AG04449 (cell line): ENCODE data around the gene C9orf152.

ENCODE experiments used
- CTCF ChIA-PET: fragments of 350-600 bp; formaldehyde crosslinking; extraction: SDS; loops from one replicate; lab custom pipeline; 2021; ENCODE audit warnings: antibody characterized with exemption; lab: Yijun Ruan, JAX
- POLR2A ChIA-PET: fragments of 400-600, 350-600 bp; formaldehyde crosslinking; extraction: SDS; loops from one replicate; lab custom pipeline; 2020; ENCODE audit warnings: antibody characterized with exemption, inconsistent platforms; lab: Yijun Ruan, JAX
- DNase-seq: peaks from one replicate; pipeline ENCODE4 v3.0.0-alpha.2; 2010; ENCODE audit warnings: low read depth, low spot score
- H3K4me3 ChIP-seq: 2 replicates; pipeline ENCODE4 v1.5.1; 2011; ENCODE audit warnings: low read depth, mild to moderate bottlenecking, control low read depth, low read length
- CTCF ChIP-seq: IDR thresholded peaks from one replicate; pipeline ENCODE4 v1.5.1; 2011; ENCODE audit warnings: mild to moderate bottlenecking, moderate library complexity, low read length, control low read depth, inconsistent platforms; ENCODE audit not compliant: insufficient read depth; ENCODE audit errors: missing control alignments

C9orf152 gene

GRCh38 chr9:110157823-110158664 lies 49.9 kb downstream of the C9orf152 start:
- CTCF ChIA-PET, result interaction anchor here (1.2 to 2.5 kb wide), 5 partner anchors 27 to 466 kb away, joined by 3 to 10 read pairs (median 3); no protein-coding TSS in a partner anchor
- POLR2A ChIA-PET, result no interaction called here
- no peak overlapping the region for H3K4me3 ChIP-seq
- TF ChIP-seq CTCF, result no peak
- no peak for DNase-seq

GRCh38 chr9:110156902-110157301 lies 51.1 kb downstream of the C9orf152 start:
- no peak overlapping the region for H3K4me3 ChIP-seq
- no peak for TF ChIP-seq CTCF
- DNase-seq, result peak; percentile 50
- CTCF ChIA-PET, result interaction anchor here (0.8 to 2.5 kb wide), 6 partner anchors 52 to 467 kb away, joined by 3 to 10 read pairs (median 4); no protein-coding TSS in a partner anchor
- POLR2A ChIA-PET, result interaction anchor here (0.7 kb wide), 1 partner anchor 13 kb away, joined by 3 read pairs; no protein-coding TSS in a partner anchor

- DNase-seq, result no peak
- ChIA-PET CTCF (interaction anchor here (0.8 to 2.5 kb wide), 5 partner anchors 52 to 255 kb away, joined by 3 to 10 read pairs (median 4); no protein-coding TSS in a partner anchor), POLR2A (interaction anchor here (0.7 kb wide), 1 partner anchor 12 kb away, joined by 3 read pairs; no protein-coding TSS in a partner anchor)
- no peak for TF ChIP-seq CTCF
- no peak overlapping the region for H3K4me3 ChIP-seq
Observed at GRCh38 chr9:110156416-110156815, 51.5 kb downstream of the C9orf152 start.

- TF ChIP-seq CTCF, result no peak
- CTCF ChIA-PET, result interaction anchor here (9.1 kb wide), 1 partner anchor 252 kb away, joined by 142 read pairs; no protein-coding TSS in a partner anchor
- no peak for DNase-seq
- POLR2A ChIA-PET, result no interaction called here
- H3K4me3 ChIP-seq, result no peak overlapping the region
Observed at GRCh38 chr9:110155751-110156150, 52.2 kb downstream of the C9orf152 start.

GRCh38 chr9:110153431-110153830 lies 54.5 kb downstream of the C9orf152 start:
- no peak for TF ChIP-seq CTCF
- DNase-seq, result no peak
- CTCF ChIA-PET, result interaction anchor here (0.8 to 9.1 kb wide), 8 partner anchors 9 to 336 kb away, joined by 3 to 142 read pairs (median 6); no protein-coding TSS in a partner anchor

GRCh38 chr9:110152704-110153374 lies 55.1 kb downstream of the C9orf152 start:
- TF ChIP-seq CTCF, result peak; percentile 59
- ChIA-PET POLR2A (no interaction called here), CTCF (interaction anchor here (0.7 to 9.1 kb wide), 16 partner anchors 10 to 578 kb away, joined by 3 to 142 read pairs (median 4); no protein-coding TSS in a partner anchor)
- no peak overlapping the region for H3K4me3 ChIP-seq
- DNase-seq, result no peak

More at GRCh38 chr9:110153431-110153830, 54.5 kb downstream of the C9orf152 start:
- POLR2A ChIA-PET, result no interaction called here
- no peak overlapping the region for H3K4me3 ChIP-seq
